GM12892 (cell line): ENCODE measurements around the gene ADCY6.

Source experiments
- DNase-seq: peaks from one replicate; pipeline ENCODE4 v3.0.0; 2011; ENCODE audit not compliant: insufficient read length
- FAIRE-seq: peaks from 2 replicates; lab custom pipeline; 2011; peaks lifted over from hg19 to GRCh38; lab: Jason Lieb, UNC
- POLR2A ChIP-seq: IDR thresholded peaks from 2 replicates; pipeline ENCODE4 v1.6.1; 2011; ENCODE audit warnings: low read depth, low read length, control low read depth
- POLR2AphosphoS5 ChIP-seq: IDR thresholded peaks from 2 replicates; pipeline ENCODE4 v1.6.1; 2011; ENCODE audit warnings: low read depth, low read length, control low read depth
- TAF1 ChIP-seq: IDR thresholded peaks from 2 replicates; pipeline ENCODE4 v1.6.1; 2011; ENCODE audit warnings: low read depth, mild to moderate bottlenecking, control low read depth, low read length, borderline replicate concordance

Gene ADCY6

GRCh38 chr12:48795550-48796455 is 6.9 kb upstream of the ADCY6 start:
- TF ChIP-seq POLR2A (no peak), POLR2AphosphoS5 (no peak), TAF1 (no peak)
- DNase-seq (peak; percentile 53), FAIRE-seq (peak; percentile 89)

DNA sequence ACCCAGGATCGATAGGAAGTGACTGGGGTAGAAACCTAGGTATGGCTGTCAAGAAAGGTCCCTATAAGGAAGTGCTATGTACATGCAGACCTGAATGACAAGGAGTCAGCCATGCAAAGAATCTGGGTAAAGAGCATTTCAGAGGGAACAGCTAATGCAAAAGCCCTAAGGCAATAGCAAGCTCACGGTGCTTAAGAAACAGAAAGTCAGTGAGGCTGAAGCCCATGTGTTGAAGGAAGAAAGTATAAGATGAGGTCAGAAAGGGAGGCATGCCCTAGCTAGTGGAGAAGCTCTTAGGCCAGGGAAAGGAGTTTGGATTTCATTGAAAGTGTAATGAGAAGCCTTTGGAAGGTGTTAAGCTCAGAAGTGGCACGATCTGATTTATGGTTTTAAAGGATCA is 6.0 kb upstream of the ADCY6 start:
- TF ChIP-seq TAF1 (no peak), POLR2A (no peak), POLR2AphosphoS5 (no peak)

GRCh38 chr12:48793696-48794095 is 4.8 kb upstream of the ADCY6 start:
- FAIRE-seq (no peak), DNase-seq (no peak)
- TF ChIP-seq POLR2AphosphoS5, result no peak
- TF ChIP-seq POLR2A, result no peak
- TF ChIP-seq TAF1, result no peak

More for the DNA sequence above, 6.0 kb upstream of the ADCY6 start:
- FAIRE-seq, result no peak
- no peak for DNase-seq

DNA sequence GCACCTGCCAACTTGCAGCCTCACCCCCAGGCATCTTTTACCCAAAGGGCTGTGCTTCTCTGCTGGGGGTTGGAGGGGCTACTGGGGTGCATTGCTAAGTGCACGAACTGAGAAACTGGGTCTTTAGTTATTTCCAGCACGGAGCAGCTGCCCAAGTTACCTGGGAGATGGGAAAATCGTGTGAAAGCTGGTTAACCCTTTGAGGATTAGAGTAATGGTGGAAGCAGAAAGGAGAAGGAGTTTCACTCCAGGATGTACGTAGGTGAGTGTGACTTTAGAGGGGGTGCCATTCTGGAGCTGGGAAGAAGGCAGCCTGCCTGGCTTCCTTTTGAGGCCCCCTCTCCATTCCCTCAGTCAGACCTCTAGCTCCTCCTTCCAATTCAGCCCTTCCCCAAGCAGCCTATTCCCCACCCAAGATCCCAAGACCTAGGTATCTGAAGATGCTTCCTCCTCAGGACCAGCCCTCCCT is 1.0 kb upstream of the ADCY6 start:
- FAIRE-seq (no peak), DNase-seq (no peak)
- no peak for TF ChIP-seq POLR2AphosphoS5
- no peak for TF ChIP-seq TAF1
- TF ChIP-seq POLR2A, result no peak

- DNase-seq (no peak), FAIRE-seq (no peak)
- no peak for TF ChIP-seq TAF1
- no peak for TF ChIP-seq POLR2AphosphoS5
- no peak for TF ChIP-seq POLR2A
Measured at GRCh38 chr12:48788524-48788853, 400 bp downstream of the ADCY6 start.

DNA sequence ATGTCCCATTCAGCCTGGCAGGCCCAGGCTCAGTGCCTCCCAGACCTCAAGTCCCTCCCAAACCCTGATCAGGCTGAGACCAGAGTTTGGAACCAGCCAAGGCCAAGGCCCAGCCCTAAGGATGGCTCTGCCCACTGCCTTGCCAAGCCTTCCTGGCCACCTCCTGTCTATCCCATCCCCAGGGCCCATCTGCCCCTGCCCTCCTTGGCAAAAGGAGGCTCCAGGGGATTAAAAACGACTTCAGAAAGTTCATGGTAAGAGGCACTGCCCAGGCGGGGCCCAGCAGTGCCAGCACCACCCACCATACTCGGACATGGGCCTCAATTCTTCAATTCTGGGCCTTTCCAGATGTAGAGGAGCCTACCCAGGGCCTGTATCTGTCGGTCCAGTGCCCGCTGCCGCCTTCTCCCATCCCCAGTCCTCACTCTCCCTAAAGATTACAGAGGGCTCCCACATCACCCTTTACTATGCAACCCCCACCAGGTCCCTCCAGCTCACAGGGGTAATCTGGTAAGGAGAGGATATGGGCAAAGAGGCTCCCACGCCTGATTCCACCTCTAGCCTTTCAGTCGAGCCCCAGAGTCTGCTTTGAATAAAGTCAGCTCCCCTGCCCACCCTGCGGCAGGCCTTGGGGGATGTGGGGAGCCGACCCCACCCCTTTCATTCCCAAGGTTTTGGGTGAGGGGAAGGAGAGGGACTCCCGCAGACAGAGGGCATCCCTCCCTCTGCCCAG is 932 bp downstream of the ADCY6 start:
- DNase-seq (no peak), FAIRE-seq (no peak)
- no peak for TF ChIP-seq POLR2A
- TF ChIP-seq TAF1, result no peak
- TF ChIP-seq POLR2AphosphoS5, result no peak

DNA sequence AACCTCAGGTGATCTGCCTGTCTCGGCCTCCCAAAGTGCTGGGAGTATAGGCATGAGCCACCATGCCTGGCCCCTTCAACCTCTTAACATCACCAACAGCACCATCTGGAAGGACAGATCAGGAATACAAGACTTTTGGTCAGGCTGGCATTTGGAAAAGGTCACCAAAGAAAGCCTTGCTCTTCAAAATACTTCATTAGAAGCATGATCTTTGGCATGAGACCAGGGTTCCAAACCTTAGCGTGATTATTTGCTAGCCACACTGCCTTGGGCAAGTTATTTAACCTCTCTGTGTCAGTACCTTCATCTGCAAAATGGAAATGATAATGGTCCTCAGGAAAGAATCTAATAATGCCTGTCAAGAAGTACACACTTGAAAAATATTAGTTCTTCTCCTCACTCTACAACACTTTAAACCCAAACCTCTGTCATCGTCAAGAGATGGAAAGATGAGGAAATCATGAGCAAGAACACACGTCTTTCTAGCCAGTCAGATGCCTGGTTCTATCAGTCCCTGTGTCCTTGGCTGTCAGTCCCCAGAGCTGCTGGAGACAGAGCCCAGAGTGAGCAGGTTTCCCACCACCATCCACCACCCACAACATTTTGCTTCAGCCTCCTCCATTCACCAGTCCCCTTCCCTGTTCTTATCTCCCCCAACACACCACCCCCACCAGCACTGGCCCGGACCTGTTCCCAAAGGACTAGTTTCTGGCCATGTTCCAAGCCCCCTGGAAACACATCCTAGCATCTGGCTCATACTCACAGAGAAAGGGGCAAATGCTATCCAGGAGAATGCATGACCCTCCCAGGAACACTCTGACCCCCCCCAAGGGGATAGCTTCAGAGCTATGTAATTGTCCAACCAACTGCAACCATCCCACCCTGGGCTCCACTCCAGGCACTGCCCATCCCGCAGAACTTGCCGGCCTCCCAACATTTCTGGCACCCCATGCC is 2.0 kb downstream of the ADCY6 start:
- DNase-seq, result no peak
- TF ChIP-seq TAF1 (no peak), POLR2A (no peak), POLR2AphosphoS5 (no peak)

DNA sequence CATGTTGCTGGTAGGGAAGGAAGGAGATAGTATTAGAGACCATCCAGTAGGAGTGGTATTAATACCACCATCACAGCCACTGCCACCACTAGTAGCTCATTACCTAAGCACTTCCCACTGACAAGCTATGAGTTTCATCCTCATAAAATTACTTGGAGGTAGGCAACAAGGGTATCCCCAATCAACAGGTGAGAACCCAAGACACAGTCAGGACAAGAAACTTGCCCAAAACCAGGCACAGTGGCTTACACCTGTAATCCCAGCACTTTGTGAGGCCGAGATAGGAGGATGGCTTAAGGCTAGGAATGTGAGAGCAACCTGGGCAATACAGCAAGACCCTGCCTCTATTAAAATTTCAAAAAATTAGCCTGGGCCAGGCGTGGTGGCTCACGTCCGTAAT is 5.5 kb downstream of the ADCY6 start:
- no peak for FAIRE-seq
- TF ChIP-seq TAF1, result no peak
- TF ChIP-seq POLR2AphosphoS5, result no peak
- no peak for TF ChIP-seq POLR2A
- no peak for DNase-seq

More for the DNA sequence above, 2.0 kb downstream of the ADCY6 start:
- no peak for FAIRE-seq

DNA sequence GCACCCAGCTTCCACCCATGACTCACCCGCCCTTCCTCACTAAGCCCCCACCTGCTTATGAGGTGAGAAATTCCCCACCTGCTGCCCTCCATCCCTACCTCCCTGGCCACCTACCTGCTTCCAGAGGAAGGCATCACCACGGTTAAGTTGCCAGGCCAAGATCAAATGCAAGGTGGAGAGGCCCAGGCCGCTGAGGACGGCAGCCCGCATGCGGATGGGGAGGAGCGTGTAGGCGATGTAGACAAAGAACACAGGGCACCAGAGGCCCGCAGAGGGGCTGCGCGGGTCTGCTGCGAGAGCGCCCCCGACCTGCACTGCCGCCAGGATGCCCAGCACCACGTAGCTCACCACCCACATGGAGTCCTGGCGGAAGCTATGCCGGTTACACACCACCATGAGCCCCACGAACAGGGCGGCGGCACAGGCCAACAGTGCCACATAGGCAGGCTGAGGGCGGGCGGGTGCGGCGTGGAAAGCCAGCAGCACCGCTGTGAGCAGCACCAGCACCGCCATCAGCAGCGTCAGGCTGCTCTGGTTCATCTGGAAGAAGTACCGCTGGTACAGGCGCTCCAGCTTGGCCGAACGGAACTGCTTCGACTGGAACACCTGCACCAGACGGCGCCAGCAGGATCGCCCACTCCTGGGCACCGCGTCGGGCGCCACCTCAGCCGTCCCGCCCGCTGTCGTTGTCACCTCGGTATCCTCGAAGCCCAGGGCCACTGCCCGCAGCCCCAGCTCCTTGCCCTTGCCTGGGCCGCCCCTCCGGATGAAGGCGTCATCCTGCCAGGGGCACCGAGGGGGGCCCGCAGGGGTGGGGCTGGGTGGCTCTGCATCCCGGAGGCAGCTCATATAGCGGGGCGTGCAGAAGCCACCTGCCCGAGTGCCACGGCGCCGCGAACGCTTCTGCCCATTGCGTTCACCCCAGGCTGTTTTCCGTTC is 6.2 kb downstream of the ADCY6 start:
- DNase-seq, result no peak
- FAIRE-seq, result no peak
- TF ChIP-seq TAF1 (no peak), POLR2A (no peak), POLR2AphosphoS5 (no peak)

DNA sequence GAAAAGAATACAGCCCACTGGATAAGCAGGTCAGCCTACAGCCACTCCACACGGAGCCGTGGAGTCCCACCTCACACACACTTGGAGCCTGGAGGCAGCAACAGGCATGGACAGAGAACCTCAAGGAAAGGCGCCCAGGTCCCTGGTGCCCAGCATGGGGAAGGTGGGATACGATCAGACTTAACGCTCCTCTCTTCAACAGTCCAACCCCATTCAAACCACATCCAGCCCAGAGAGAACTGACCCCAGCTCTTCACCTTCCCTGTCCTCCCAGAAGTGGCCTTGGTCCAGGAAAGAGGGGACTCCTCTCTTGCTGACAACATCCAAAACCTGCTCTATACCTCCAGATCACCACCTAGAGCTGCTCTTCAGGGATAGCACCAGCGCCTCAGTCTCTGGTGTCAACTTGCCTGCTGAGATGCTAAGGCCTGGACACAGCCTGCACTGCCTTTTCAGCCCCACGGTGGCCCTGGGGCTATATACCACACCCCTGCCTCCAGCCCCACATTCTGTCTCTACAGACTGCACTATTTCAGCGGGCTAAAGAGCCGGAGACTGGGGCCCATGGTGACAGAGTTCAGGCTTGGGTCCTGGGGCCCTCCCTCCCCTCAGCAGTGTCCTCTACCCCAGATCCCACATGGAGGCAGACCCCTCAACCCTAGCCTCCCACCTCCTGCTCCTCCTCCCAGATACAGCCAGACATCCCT is 7.0 kb downstream of the ADCY6 start:
- FAIRE-seq, result no peak

More for the DNA sequence above, 7.0 kb downstream of the ADCY6 start:
- DNase-seq, result no peak
- TF ChIP-seq TAF1, result no peak
- no peak for TF ChIP-seq POLR2AphosphoS5
- TF ChIP-seq POLR2A, result no peak
